KMS-11 (cell line): Measurements from ENCODE around the gene VPS45.
"Not testable (repeated sequence)": the region's sequence is repeated elsewhere in the genome, so short reads cannot be mapped to it uniquely, and the experiment has no call there.

Source experiments
- H2AFZ ChIP-seq: fragments of 200-600 bp; sonication (generic); 2 replicates; pipeline ENCODE4 v1.6.1; 2016; ENCODE audit warnings: antibody characterized with exemption, mixed run types, low read depth
- H3K27ac ChIP-seq: fragments of 200-600 bp; sonication (generic); 2 replicates; pipeline ENCODE4 v1.6.1; 2016; ENCODE audit warnings: mild to moderate bottlenecking, mixed run types
- H3K27me3 ChIP-seq: fragments of 200-600 bp; sonication (generic); 2 replicates; pipeline ENCODE4 v1.6.1; 2017; ENCODE audit warnings: mild to moderate bottlenecking, low read depth, mixed run types, moderate library complexity; ENCODE audit not compliant: insufficient read depth
- H3K36me3 ChIP-seq: fragments of 200-600 bp; sonication (generic); 2 replicates; pipeline ENCODE4 v1.6.1; 2017; ENCODE audit warnings: mild to moderate bottlenecking, mixed run types; ENCODE audit not compliant: insufficient read depth
- H3K4me1 ChIP-seq: fragments of 200-600 bp; sonication (generic); 2 replicates; pipeline ENCODE4 v1.6.1; 2016; ENCODE audit warnings: mild to moderate bottlenecking, low read depth, mixed run types; ENCODE audit not compliant: poor library complexity, severe bottlenecking
- H3K4me2 ChIP-seq: fragments of 200-600 bp; sonication (generic); 2 replicates; pipeline ENCODE4 v1.7.0; 2016; ENCODE audit warnings: mild to moderate bottlenecking, mixed run types
- H3K4me3 ChIP-seq: fragments of 200-600 bp; sonication (generic); IDR thresholded peaks from 2 replicates; pipeline ENCODE4 v1.6.1; 2017; ENCODE audit warnings: low read depth, low read length, mixed read lengths; ENCODE audit not compliant: insufficient read depth
- H3K79me2 ChIP-seq: fragments of 200-600 bp; sonication (generic); 2 replicates; pipeline ENCODE4 v1.6.1; 2016; ENCODE audit warnings: low read depth, mixed run types; ENCODE audit not compliant: insufficient read depth
- H3K9ac ChIP-seq: fragments of 200-600 bp; sonication (generic); 2 replicates; pipeline ENCODE4 v1.6.1; 2016; ENCODE audit warnings: mild to moderate bottlenecking, mixed run types
- H4K20me1 ChIP-seq: fragments of 200-600 bp; sonication (generic); 2 replicates; pipeline ENCODE4 v1.6.1; 2016; ENCODE audit warnings: mild to moderate bottlenecking, mixed run types; ENCODE audit not compliant: insufficient read depth
- CTCF ChIP-seq: fragments of 200-600 bp; sonication (generic); conservative IDR thresholded peaks from 2 replicates; pipeline ENCODE4 v1.6.1; 2017; ENCODE audit warnings: low read depth, mild to moderate bottlenecking, antibody characterized with exemption, low read length, moderate library complexity, mixed read lengths

VPS45 gene

DNA sequence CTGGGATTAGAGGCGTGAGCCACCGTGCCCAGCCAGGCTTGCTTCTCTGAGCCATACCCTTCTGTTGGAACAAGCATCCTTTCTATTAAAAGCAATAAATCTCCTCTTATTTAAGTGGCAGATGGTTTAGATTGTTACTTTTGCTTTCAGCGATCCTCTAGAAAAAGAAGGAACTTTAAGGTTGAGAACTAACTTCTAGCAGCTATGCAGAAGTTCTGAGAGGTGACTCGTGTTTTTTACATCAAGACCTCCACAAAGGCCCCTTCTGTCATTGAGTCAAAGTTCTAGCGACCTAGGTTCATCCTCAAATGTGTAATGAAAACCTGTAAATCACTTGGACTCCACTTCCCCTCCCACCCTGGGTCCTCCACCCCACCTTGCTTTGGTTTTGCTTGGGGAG, 112.9 kb downstream of the VPS45 start:
- TF ChIP-seq CTCF = no peak
- Histone ChIP-seq H3K27me3 (no peaks in the 10 kb centered on the region), H2AFZ (no peak overlapping the region)

DNA sequence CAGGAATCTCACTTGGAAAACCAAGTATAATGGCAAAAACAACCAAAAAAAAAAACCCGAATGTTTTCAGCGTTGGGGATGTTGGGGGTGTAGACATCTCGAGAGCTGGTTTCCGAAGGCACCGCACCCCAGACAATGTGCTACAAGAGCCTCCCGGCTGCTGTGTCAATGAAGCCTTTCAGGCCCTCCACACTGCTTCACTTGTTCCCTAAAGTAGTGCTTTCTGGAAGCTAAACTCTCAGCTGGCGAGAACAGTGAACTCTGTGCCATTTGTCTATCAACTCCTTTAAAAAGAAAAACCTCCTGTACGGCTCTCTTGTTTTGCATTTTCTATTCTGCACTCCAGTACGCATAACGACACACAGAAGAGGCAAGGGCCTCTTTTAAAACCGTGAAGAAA, 114.7 kb downstream of the VPS45 start:
- no peak overlapping the region for H3K27ac ChIP-seq

More for the DNA sequence above, 112.9 kb downstream of the VPS45 start:
- no peaks in the 10 kb centered on the region for H4K20me1 ChIP-seq
- no peaks in the 10 kb centered on the region for H3K36me3 ChIP-seq
- no peaks in the 10 kb centered on the region for H3K4me1 ChIP-seq
- no peak overlapping the region for H3K4me2 ChIP-seq
- H3K9ac ChIP-seq = no peak overlapping the region
- no peak overlapping the region for H3K27ac ChIP-seq
- no peak overlapping the region for H3K4me3 ChIP-seq
- H3K79me2 ChIP-seq = no peaks in the 10 kb centered on the region

DNA sequence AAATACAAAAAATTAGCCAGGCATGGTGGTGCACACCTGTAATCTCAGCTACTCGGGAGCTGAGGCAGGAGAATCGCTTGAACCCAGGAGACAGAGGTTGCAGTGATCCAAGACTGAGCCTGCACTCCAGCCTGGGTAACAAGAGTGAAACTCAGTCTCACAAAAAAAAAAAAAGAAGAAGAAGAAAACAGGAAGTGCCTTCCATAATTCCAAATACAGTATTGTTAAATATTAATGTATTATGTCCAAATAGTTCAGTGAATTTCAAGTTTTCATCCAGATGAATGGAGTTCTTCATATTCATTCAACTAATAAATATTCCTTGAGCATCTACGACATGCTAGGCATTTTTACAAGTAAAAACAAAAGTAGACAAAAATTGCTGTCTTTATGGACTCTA, 115.5 kb downstream of the VPS45 start:
- Histone ChIP-seq H2AFZ (no peak overlapping the region), H4K20me1 (no peaks in the 10 kb centered on the region), H3K4me2 (no peak overlapping the region), H3K36me3 (no peaks in the 10 kb centered on the region), H3K79me2 (no peaks in the 10 kb centered on the region), H3K4me1 (peaks cover 10% of the 10 kb centered on the region), H3K27ac (no peak overlapping the region), H3K9ac (no peak overlapping the region), H3K4me3 (no peak overlapping the region), H3K27me3 (0 out of 2 replicates have a peak, but pooled peaks cover 2% of the 10 kb centered on the region)
- no peak for TF ChIP-seq CTCF

More for the DNA sequence above, 114.7 kb downstream of the VPS45 start:
- Histone ChIP-seq H3K4me3 (no peak overlapping the region), H3K27me3 (no peaks in the 10 kb centered on the region), H2AFZ (no peak overlapping the region), H3K36me3 (no peaks in the 10 kb centered on the region), H3K4me1 (peaks cover 4% of the 10 kb centered on the region), H3K4me2 (no peak overlapping the region), H3K79me2 (no peaks in the 10 kb centered on the region), H4K20me1 (no peaks in the 10 kb centered on the region), H3K9ac (no peak overlapping the region)
- TF ChIP-seq CTCF = no peak

- no peak overlapping the region for H3K9ac ChIP-seq
- no peaks in the 10 kb centered on the region for H4K20me1 ChIP-seq
- H3K4me1 ChIP-seq = peaks cover 10% of the 10 kb centered on the region
- TF ChIP-seq CTCF = no peak
- no peak overlapping the region for H3K27ac ChIP-seq
- H3K79me2 ChIP-seq = no peaks in the 10 kb centered on the region
- no peak overlapping the region for H2AFZ ChIP-seq
- no peaks in the 10 kb centered on the region for H3K36me3 ChIP-seq
- H3K4me3 ChIP-seq = no peak overlapping the region
- 0 out of 2 replicates have a peak, but pooled peaks cover 2% of the 10 kb centered on the region for H3K27me3 ChIP-seq
- H3K4me2 ChIP-seq = no peak overlapping the region
Observed at GRCh38 chr1:150185481-150185880, 117.9 kb downstream of the VPS45 start.

DNA sequence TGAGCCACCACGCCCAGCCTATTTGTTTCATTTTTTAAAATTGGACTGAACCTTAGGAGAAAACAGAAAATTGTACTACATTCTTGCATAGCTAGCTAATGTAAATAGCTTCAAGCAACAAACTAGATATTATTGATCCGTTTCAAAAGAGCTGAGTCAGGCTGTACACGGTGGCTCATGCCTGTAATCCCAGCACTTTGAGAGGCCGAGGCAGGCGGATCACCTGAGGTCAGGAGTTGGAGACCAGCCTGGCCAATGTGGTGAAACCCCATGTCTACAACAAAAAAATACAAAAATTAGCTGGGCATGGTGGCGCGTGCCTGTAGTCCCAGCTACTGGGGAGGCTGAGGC, 118.8 kb downstream of the VPS45 start:
- H3K27ac ChIP-seq, H3K27me3 ChIP-seq, H2AFZ ChIP-seq, H3K4me2 ChIP-seq, H3K79me2 ChIP-seq, H3K4me3 ChIP-seq, H3K36me3 ChIP-seq, H3K4me1 ChIP-seq, H4K20me1 ChIP-seq, H3K9ac ChIP-seq: not testable (repeated sequence)
